GM15510 (cell line): ENCODE data around the gene TESK2.

Experiments used
- POLR2A ChIP-seq: IDR thresholded peaks from 3 replicates; pipeline ENCODE4 v1.6.1; 2011; ENCODE audit warnings: borderline replicate concordance; ENCODE audit not compliant: insufficient read length; ENCODE audit errors: extremely low read depth

The TESK2 gene

DNA sequence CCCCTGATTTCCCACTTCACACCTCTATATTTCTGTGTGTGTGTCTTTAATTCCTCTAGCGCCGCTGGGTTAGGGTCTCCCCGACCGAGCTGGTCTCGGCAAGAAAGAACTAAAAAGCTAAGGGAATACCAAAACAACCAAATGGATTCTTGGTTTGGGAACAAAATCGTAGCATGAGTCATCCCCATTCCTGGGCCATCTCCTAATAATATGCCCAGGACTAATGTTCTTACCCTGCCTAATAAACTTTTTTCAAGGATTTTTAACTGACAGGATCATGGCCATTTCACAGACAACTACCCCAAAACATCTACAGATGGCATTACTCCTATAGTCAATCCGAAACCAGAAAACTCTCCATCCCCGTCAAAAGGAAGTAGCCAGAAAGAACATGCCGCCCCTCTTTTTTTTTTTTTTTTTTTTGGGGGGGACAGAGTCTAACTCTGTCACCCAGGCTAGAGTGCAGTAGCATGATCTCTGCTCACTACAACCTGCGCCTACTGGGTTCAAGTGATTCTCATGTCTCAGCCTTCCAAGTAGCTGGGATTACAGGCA lies 168.4 kb downstream of the TESK2 start:
- no peak for TF ChIP-seq POLR2A

DNA sequence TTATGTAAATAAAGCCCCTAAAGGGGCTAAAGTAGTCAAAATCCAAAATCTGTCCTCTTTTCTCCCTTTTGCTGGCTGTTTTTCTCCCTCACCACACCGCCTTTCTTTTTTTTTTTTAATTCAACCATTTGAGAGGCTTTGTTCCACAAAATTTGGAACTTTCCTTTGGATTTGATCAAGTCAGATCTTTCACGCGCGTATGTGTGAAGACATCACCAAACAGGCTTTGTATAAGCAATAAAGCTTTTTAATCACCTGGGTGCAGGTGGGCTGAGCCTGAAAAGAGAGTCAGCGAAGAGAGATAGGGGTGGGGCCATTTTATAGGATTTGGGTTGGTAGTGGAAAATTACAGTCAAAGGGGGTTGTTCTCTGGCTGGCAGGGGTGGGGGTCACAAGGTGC lies 169.5 kb downstream of the TESK2 start:
- no peak for TF ChIP-seq POLR2A

- no peak for TF ChIP-seq POLR2A
Observed at GRCh38 chr1:45319761-45320160, 171.2 kb downstream of the TESK2 start.

GRCh38 chr1:45317166-45317565 lies 173.8 kb downstream of the TESK2 start:
- TF ChIP-seq POLR2A: no peak

DNA sequence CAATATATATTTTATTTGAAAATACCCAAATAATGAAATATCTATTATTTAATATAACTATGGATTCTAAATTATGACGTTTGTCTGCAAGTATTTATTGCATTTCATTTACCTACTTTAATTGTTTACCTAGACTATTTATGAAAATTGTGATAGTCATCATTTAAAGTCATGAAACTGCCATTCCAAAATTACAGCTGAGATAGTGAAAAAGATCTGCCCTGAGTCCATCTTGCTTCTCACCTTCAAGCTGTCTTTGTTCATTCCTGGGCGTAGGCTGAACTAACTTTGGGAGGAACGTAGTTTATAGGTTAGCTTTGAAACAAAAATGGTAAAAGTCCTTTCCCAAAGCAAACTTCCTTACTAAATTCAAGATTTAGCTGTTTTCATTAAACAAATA lies 176.7 kb downstream of the TESK2 start:
- TF ChIP-seq POLR2A: no peak

DNA sequence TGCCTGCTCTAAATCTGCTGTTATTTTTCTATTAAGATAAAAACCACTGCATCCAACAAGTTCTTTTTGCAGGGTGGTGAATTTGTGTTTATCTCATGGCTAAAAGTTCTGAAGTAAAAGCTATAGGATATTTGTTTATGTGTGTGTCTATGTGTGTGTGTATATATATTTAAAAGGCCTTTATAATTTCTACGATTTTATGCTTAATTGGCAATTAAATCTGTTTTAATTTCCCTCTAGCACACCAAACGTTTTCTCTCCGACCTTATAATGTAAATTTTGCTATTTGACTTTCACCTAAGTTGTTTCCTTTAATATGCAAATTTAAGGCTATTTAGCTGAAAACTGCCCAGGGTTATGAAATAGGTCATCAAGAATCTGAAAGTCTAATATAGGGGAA lies 184.1 kb downstream of the TESK2 start:
- no peak for TF ChIP-seq POLR2A

GRCh38 chr1:45306319-45306718 lies 184.6 kb downstream of the TESK2 start:
- no peak for TF ChIP-seq POLR2A

DNA sequence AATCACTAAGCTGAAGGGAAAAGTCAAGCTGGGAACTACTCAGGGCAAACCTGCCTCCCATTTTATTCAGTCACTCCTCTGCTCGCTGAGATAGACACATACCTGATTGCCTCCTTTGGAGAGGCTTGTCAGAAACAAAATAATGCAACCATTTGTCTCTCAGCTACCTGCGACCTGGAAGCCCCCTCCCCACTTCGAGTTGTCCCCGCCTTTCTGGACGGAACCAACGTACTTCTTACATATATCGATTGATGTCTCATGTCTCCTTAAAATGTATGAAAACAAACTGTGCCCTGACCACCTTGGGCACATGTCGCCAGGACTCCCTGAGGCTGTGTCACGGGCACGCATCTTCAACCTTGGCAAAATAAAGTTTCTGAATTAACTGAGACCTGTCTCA lies 185.7 kb downstream of the TESK2 start:
- no peak for TF ChIP-seq POLR2A

- no peak for TF ChIP-seq POLR2A
Observed at GRCh38 chr1:45304311-45305081, 186.5 kb downstream of the TESK2 start.

DNA sequence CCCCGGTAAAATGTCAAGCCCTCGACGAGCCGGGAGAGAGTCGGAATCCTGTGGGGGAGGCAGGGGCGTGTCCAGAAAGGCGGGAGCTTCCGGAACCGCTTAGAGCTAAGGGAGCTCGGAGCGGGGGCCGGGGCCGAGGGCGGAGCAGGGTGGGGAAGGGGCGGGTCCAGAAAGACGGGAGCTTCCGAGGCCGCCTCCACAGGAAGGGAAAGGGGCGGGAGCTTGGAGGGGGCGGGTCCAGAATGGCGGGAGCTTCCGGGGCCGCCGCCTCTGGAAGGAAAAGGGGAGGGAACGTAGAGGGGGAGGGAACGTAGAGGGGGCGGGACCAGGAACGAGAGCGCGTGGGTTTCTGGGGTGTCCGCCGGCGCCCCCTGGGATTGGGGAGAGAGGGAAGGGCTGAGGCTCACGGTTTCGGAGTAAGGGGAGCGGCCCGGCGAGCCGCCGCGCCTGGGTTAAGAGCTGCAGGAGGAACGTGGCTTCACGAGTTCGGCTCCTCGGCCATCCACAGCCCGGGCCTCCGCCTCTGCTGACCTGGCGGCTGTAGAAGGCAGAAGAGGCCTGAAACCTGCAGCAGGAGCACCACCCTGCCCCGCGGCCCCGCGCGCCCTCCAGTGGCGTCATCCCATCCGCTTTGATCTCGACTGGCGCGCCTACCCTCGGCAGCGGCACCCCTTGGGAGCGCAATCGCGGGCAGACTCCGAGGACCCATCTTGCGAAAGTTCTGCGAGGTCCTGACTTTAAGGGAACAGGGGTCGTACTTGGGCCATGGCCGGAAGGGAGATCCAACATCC lies 187.2 kb downstream of the TESK2 start:
- peak; percentile 79 for TF ChIP-seq POLR2A

DNA sequence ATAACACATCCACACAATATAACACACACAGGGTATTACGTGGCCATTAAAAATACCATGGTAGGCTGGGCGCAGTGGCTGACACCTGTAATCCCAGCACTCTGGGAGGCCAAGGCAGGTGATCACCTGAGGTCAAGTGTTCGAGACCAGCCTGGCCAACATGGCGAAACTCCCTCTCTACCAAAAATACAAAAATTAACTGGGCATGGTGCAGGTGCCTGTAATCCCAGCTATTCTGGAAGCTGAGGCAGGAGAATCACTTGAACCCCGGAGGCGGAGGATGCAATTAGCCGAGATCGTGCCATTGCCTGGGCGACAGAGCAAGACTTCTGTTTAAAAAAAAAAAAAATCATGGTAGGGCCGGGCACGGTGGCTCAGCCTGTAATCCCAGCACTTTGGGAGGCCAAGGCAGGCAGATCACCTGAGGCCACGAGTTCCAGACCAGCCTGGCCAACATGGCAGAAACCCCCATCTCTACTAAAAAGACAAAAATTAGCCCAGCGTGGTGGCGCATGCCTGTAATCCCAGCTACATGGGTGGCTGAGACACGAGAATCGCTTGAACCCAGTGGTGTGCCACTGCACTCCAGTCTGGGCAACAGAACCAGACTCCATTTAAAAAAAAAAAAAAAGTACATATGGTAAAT lies 188.3 kb downstream of the TESK2 start:
- no peak for TF ChIP-seq POLR2A

DNA sequence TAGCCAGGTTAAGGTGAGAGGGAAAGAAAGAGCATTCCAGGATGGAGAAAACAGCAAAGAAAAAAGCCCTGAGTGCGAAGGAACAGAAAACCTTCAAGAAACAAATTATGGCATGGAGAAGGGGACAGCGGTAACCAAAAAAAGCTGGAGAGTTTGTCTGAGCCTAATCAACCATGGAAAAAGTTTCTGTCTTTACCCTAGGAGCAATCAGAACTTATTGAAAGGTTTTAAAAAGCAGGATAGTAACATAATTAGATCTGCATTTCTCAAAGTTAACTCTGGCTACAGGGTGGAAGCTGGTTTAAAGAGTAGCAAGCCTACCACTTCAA lies 190.3 kb downstream of the TESK2 start:
- no peak for TF ChIP-seq POLR2A

GRCh38 chr1:45299981-45300668 lies 190.8 kb downstream of the TESK2 start:
- no peak for TF ChIP-seq POLR2A

DNA sequence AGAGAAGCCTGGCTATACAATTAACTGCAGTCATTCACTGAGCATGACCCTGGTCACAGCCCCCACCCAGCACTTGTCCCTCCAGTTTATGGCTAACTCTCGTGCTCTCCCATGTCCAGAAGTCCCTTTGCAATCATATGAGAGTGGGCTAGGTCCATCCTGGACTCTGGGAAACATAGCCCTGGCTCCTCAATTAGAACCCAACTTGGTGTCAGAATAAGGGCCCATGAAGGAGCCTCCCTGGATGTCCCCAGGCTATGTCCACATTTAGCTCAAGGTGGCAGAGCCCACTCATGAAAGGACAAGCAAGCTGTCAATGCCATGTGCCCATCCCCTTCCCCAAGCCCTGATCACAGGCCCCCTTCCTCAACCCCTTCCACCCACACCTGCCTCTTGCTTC lies 191.7 kb downstream of the TESK2 start:
- TF ChIP-seq POLR2A: no peak
